Activated T-cell treated with anti-CD3 and anti-CD28 coated beads for 24 hours (primary cell): Measurements from ENCODE around the gene LGI2.

Source experiments
- DNase-seq: peaks from one replicate; pipeline ENCODE4 v3.0.0-alpha.2; 2020; ENCODE audit warnings: low read depth

Gene LGI2

DNA sequence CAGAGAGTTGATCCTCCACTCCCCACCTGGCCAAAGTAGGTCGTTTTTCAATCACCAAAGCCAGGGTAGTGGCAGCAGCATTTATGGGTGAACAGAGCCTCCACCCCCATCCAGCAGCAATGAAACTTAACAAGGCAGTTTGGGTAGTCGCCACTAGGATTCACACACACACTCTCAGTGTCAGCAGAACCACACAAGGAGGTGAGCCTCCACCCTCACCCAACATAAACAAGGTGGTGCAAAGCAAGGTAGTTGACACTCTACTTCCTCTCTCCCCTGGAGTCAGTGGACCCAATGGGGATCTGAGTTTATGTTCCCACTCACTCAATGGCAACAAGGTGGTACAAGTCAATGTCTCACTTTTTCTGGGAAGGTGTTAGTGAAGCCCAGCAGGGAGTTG, 67.5 kb downstream of the LGI2 start:
- DNase-seq, result no peak

DNA sequence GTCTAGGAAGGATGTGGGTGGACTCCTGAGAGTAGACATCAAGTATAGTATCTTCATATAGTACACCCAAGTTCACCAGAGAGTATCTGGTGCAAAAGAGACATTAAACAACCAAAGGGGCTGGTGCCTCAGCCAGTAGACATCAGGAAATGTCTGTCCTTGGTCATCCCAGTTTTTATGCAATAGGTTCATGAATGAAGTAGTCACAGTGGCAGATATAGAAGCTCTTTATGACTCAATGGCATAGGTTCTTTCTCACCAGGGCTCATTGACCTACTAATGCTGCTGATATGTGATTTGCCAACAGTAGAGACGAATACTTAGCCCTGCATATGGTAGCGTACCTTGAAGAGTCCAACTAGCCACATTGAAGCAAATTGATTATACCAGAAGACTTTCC, 72.9 kb downstream of the LGI2 start:
- DNase-seq, result no peak

DNA sequence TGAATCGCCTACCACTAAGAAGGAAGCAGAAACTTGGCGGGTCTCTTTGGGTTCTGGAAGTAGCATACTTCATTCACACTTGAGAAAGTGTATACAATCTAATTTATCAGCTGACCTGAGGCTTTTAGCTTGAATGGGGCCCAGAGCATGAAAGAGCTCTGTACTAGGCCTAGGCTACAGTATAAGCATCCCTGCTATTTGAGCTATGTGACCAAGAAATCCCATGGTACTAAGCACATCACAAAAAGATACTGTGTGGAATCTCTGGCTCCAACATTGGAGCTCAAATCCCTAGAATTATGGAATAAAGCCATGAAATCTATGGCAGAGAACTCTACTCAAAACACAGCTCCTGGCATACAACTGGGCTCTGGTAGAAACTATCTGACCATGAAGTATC, 74.0 kb downstream of the LGI2 start:
- DNase-seq, result no peak

DNA sequence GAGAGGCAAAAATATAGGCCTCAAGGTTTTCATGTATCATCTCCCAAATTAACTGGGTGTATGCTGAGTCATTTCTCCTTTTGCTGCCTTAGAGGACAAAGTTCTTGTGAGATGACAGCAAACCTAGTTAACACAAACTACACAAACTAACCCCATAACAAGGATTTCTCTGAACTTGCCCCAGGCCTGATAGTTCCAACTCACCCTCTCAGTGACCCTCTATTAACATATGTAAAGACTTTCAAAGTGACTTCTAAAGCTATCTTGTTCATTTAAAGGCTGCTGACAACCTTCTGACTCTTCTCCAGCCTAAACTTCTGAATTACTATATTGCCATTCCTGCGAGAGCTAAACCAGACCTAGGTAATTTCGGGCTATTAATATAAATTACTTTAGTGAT, 74.7 kb downstream of the LGI2 start:
- no peak for DNase-seq

DNA sequence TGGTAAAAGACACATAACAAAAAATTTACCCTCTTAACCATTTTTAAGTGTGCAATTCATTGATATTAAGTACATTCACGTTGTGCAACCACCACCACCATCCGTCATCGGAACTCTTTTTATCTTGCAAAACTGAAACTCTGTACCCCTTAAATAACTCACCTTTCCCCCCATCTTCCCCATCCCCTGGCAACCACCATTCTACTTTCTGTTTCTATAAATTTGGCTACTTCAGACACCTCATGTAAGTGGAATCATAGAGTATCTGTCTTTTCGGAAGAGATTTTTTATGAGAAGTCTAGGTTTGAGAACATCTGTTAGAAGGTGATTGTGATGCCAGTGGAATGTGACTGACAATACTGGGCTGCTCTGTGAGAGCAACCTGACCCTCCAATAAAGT, 78.1 kb downstream of the LGI2 start:
- no peak for DNase-seq

DNA sequence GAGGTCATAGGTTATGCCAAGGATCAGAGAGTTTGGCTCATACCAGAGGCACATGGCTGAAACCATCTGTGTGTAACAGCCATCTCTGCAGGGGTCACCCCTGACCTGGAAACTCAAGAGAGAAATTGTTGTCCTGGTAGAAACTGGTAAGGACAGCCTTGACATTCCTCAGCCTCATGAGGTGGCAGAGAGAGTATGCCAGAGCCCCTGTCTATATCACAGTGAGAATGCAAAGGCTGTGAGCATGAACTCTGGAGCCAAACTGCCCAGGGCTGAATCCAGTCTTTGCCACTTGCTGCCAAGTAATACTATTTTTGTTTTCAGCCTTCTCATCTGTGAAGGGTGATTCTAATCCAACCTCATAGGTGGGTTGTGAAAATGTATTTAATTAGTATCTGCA, 80.8 kb downstream of the LGI2 start:
- no peak for DNase-seq
